Gastrocnemius medialis (tissue), 4 donors: Measurements from ENCODE around the gene GNB1L.

Source experiments
- POLR2A ChIP-seq, 2 donors: fragments of 450-650 bp; IDR thresholded peaks; one replicate each; pipeline ENCODE4 v1.6.1; 2017; ENCODE audit warnings: antibody characterized with exemption in 2 of 2, mild to moderate bottlenecking in 2 of 2, moderate library complexity in 2 of 2
- TF ChIP-seq, protein P1 (sequence below), 5 experiments: fragments of 450-650 bp in 3 of 5; fragments of 200-600 bp in 2 of 5; sonication (generic) in 2 of 5; IDR thresholded peaks in 4 of 5; conservative IDR thresholded peaks in 1 of 5; 1 replicate in 4 of 5; 2 replicates in 1 of 5; pipeline ENCODE4 v1.5.1; 2016 to 2019; ENCODE audit warnings: antibody characterized with exemption in 5 of 5, mild to moderate bottlenecking in 3 of 5, moderate library complexity in 3 of 5

GRCh38 chr22:19902245-19902715 is 47.6 kb upstream of the GNB1L start:
- no peak for TF ChIP-seq POLR2A (IDR thresholded peaks at IDR 0.05)
- TF ChIP-seq, protein P1, sequence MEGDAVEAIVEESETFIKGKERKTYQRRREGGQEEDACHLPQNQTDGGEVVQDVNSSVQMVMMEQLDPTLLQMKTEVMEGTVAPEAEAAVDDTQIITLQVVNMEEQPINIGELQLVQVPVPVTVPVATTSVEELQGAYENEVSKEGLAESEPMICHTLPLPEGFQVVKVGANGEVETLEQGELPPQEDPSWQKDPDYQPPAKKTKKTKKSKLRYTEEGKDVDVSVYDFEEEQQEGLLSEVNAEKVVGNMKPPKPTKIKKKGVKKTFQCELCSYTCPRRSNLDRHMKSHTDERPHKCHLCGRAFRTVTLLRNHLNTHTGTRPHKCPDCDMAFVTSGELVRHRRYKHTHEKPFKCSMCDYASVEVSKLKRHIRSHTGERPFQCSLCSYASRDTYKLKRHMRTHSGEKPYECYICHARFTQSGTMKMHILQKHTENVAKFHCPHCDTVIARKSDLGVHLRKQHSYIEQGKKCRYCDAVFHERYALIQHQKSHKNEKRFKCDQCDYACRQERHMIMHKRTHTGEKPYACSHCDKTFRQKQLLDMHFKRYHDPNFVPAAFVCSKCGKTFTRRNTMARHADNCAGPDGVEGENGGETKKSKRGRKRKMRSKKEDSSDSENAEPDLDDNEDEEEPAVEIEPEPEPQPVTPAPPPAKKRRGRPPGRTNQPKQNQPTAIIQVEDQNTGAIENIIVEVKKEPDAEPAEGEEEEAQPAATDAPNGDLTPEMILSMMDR (IDR thresholded peaks at IDR 0.05 in 4 of 5, conservative IDR thresholded peaks at IDR 0.05 in 1 of 5), result no peak
